Activated T-helper 17 cell treated with anti-CD3 and anti-CD28 coated beads, Interleukin-2, amount 50 U/mL, for 72 hours (primary cell): ENCODE results near the gene C8A. TPM values are rescaled to one million over a fixed set of nuclear protein-coding genes. Genes with fewer than 3 reads are reported as not detected.

Experiments used
- ATAC-seq: fragments of 150-1000 bp; cut with Tn5 transposase; replicated peaks from 2 replicates; pipeline ENCODE4 v1.10.0; 2021; ENCODE audit warnings: mild to moderate bottlenecking, moderate library complexity
- H3K27ac Mint-ChIP-seq: one replicate; pipeline ENCODE4 v1.8.0; 2022; ENCODE audit warnings: mixed read lengths
- H3K27me3 Mint-ChIP-seq: one replicate; pipeline ENCODE4 v1.8.0; 2022; ENCODE audit warnings: mixed read lengths
- H3K36me3 Mint-ChIP-seq: one replicate; pipeline ENCODE4 v1.8.0; 2022; ENCODE audit warnings: low read depth, mild to moderate bottlenecking, mixed read lengths
- H3K4me1 Mint-ChIP-seq: one replicate; pipeline ENCODE4 v1.8.0; 2022; ENCODE audit warnings: mixed read lengths
- H3K4me3 Mint-ChIP-seq: one replicate; pipeline ENCODE4 v1.8.0; 2022; ENCODE audit warnings: mild to moderate bottlenecking, mixed read lengths
- H3K9me3 Mint-ChIP-seq: one replicate; pipeline ENCODE4 v1.8.0; 2022; ENCODE audit warnings: mixed read lengths
- total RNA-seq, 2 donors: library from RNA; stranded (reverse); gene quantifications; one replicate each; pipeline ENCODE4 v1.2.3, GENCODE V29; 2022

Gene C8A
- total RNA-seq, 2 donors from 2014 or later, result not detected

DNA sequence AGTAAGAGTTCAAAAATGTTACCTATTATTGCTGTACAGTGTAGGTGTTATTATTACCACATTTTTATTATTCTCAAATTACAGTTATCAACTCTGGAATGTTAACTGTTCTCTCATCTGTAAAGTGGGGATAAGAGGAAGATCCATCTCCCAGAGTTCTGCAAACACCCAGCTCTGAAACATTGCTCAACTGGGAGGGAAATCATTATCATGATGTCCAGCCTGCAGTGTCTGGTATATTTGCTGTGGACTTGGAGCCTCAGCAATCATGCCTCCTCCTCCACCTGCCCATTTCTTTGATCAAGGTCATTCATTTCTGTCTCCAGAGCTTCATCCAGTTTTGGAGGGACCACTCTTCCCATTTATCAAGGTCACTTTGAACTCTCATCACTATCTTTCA, 39.4 kb downstream of the C8A start:
- H3K9me3 Mint-ChIP-seq, result no peaks in the 10 kb centered on the region
- H3K4me3 Mint-ChIP-seq, result no peak overlapping the region
- no peaks in the 10 kb centered on the region for H3K4me1 Mint-ChIP-seq
- no peak for ATAC-seq
- H3K27ac Mint-ChIP-seq, result no peak overlapping the region
- H3K36me3 Mint-ChIP-seq, result no peaks in the 10 kb centered on the region
- H3K27me3 Mint-ChIP-seq, result peaks cover 5% of the 10 kb centered on the region

GRCh38 chr1:56897150-56898004, 42.8 kb downstream of the C8A start:
- no peak for ATAC-seq
- H3K4me3 Mint-ChIP-seq, result no peak overlapping the region
- H3K36me3 Mint-ChIP-seq, result no peaks in the 10 kb centered on the region
- H3K9me3 Mint-ChIP-seq, result no peaks in the 10 kb centered on the region
- H3K4me1 Mint-ChIP-seq, result no peaks in the 10 kb centered on the region
- H3K27me3 Mint-ChIP-seq, result peaks cover 17% of the 10 kb centered on the region
- no peak overlapping the region for H3K27ac Mint-ChIP-seq

- H3K4me3 Mint-ChIP-seq, result no peak overlapping the region
- no peaks in the 10 kb centered on the region for H3K4me1 Mint-ChIP-seq
- ATAC-seq, result no peak
- no peak overlapping the region for H3K27ac Mint-ChIP-seq
- H3K9me3 Mint-ChIP-seq, result no peaks in the 10 kb centered on the region
- H3K27me3 Mint-ChIP-seq, result peaks cover 18% of the 10 kb centered on the region
- H3K36me3 Mint-ChIP-seq, result no peaks in the 10 kb centered on the region
These were observed 43.4 kb downstream of the C8A start for GRCh38 chr1:56898005-56898373.

DNA sequence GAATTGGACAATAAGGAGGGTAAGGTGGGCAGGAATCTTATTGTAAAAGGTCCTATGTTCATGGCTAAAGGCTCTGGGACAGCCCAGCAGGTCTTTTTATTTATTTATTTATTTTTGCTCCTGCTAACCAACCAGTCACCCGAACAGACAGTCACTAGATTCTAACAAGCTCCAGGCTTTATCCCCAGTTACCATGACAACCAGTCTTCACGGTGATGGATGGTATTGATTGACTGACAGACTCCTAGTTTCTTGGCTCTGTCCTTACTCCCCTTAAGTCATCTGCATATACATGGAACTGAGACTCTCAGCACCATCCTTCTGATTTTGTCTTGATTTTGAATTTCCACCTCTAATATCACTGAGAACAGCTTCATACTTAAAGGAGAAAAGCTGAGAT, 44.3 kb downstream of the C8A start:
- Mint-ChIP-seq H3K9me3 (no peaks in the 10 kb centered on the region), H3K4me3 (no peak overlapping the region), H3K27me3 (peaks cover 20% of the 10 kb centered on the region), H3K27ac (no peak overlapping the region), H3K4me1 (no peaks in the 10 kb centered on the region), H3K36me3 (no peaks in the 10 kb centered on the region)
- no peak for ATAC-seq

DNA sequence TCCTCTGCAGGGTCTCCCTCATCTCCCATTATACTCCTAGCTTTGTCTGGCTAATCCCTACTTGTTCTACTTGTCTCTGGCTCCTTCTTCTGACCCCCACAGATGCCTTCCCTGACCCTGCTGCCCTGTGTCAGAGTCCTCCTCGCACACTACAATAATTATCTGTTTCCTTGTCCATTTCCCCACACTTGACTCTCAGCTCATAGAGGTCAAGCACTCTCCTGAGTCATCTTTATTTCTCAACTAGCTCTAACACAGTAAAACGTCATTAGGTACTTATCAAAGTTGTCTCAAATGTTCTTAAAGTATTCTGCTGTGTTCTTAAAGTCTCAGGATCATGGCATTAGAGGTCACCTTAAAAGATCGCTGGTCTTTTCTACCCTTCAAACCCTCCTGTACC, 47.1 kb downstream of the C8A start:
- no peak for ATAC-seq
- H3K27ac Mint-ChIP-seq, result no peak overlapping the region
- H3K4me1 Mint-ChIP-seq, result no peaks in the 10 kb centered on the region

DNA sequence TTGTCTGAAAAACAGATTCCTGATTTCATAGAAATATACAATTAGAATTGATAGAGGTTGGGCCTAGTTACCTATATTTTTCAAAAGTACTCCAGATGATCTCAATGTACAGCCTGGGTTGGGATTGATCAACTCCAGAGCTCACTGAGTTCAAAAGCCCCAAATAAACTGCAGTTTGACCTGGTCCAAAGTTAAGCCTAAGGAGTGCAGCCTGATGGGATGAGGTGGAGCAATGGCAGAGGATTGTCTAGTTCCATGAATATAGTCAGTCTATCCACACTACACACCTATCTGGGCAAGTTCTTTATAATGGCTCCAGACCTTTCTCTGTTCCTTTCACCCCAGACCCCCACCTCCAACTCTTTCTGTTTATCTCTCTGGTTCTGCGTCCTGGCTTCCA, 49.2 kb downstream of the C8A start:
- ATAC-seq, result no peak
- Mint-ChIP-seq H3K4me1 (no peaks in the 10 kb centered on the region), H3K27ac (no peak overlapping the region), H3K36me3 (no peaks in the 10 kb centered on the region), H3K9me3 (no peaks in the 10 kb centered on the region), H3K27me3 (peaks cover 29% of the 10 kb centered on the region), H3K4me3 (no peak overlapping the region)

More for the DNA sequence above, 47.1 kb downstream of the C8A start:
- no peaks in the 10 kb centered on the region for H3K36me3 Mint-ChIP-seq
- peaks cover 33% of the 10 kb centered on the region for H3K27me3 Mint-ChIP-seq
- H3K4me3 Mint-ChIP-seq, result no peak overlapping the region
- H3K9me3 Mint-ChIP-seq, result no peaks in the 10 kb centered on the region

- Mint-ChIP-seq H3K27me3 (peaks cover 26% of the 10 kb centered on the region), H3K27ac (no peak overlapping the region), H3K36me3 (no peaks in the 10 kb centered on the region), H3K4me3 (no peak overlapping the region), H3K9me3 (no peaks in the 10 kb centered on the region), H3K4me1 (no peaks in the 10 kb centered on the region)
- no peak for ATAC-seq
These were observed 50.2 kb downstream of the C8A start for GRCh38 chr1:56904663-56905397.

GRCh38 chr1:56905667-56906066, 51.1 kb downstream of the C8A start:
- no peaks in the 10 kb centered on the region for H3K36me3 Mint-ChIP-seq
- no peak overlapping the region for H3K4me3 Mint-ChIP-seq
- no peaks in the 10 kb centered on the region for H3K4me1 Mint-ChIP-seq
- no peak overlapping the region for H3K27ac Mint-ChIP-seq
- H3K9me3 Mint-ChIP-seq, result no peaks in the 10 kb centered on the region
- H3K27me3 Mint-ChIP-seq, result peaks cover 24% of the 10 kb centered on the region
- no peak for ATAC-seq

DNA sequence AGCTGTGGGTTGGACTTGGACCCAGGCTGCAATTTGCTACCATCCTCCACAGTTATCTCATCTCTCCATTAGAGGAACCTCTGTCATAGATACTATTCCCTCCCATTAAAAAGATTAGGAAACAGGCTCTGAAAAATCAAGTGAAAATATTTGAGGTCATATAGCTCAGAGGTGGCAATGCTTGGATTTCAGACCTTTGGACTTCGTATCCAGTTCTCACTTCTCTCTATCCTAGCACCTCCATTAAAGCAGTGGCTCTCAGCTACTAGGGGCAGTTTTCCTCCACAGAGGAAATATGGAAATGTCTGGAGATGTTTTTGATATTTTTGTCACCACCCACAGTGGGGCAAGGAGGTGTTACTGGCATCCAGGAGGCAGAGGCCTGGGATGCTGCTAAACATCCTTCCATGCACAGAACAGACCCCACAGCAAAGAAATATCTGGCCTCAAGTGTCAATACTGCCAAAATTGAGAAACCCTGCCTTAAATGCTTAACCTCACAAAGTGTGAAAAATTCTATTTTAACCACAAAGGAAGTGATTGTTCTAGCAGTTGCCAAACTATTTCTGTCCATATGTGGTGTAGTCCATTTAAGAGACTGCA, 54.1 kb downstream of the C8A start:
- Mint-ChIP-seq H3K4me1 (no peaks in the 10 kb centered on the region), H3K27ac (no peak overlapping the region), H3K27me3 (peaks cover 18% of the 10 kb centered on the region), H3K36me3 (no peaks in the 10 kb centered on the region), H3K4me3 (no peak overlapping the region), H3K9me3 (no peaks in the 10 kb centered on the region)
- no peak for ATAC-seq

DNA sequence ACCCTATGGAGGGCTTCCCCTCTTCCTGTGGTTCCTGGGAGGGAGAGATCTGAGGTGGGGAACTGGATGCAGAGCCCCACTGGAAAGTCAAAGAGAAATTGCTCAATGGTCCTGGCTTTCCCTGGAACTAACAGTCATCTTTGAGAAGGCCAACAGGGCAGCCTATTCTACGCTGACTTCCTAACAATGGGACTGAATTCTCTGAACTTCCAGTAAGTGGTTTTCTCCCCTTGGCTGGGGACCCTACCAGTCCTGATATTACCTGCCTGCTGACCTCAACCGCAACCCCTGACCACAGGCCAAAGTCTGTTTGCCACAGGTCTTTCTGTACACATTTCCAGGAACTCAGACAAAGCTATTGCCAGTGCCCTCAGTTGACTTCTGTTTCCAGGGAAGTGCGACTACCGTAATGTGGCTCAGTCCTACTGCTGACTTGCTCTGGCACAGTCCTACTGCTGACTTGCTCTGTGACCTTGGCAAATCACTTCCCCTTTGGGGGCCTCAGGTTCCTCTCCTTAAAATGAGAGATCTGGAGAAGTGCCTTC, 55.9 kb downstream of the C8A start:
- Mint-ChIP-seq H3K27ac (no peak overlapping the region), H3K4me3 (no peak overlapping the region), H3K36me3 (no peaks in the 10 kb centered on the region), H3K9me3 (no peaks in the 10 kb centered on the region), H3K4me1 (no peaks in the 10 kb centered on the region), H3K27me3 (peaks cover 18% of the 10 kb centered on the region)
- ATAC-seq, result no peak

GRCh38 chr1:56911098-56911938, 56.7 kb downstream of the C8A start:
- no peak overlapping the region for H3K4me3 Mint-ChIP-seq
- H3K36me3 Mint-ChIP-seq, result no peaks in the 10 kb centered on the region
- no peaks in the 10 kb centered on the region for H3K4me1 Mint-ChIP-seq
- H3K9me3 Mint-ChIP-seq, result no peaks in the 10 kb centered on the region
- ATAC-seq, result no peak
- H3K27me3 Mint-ChIP-seq, result peaks cover 16% of the 10 kb centered on the region
- H3K27ac Mint-ChIP-seq, result no peak overlapping the region

DNA sequence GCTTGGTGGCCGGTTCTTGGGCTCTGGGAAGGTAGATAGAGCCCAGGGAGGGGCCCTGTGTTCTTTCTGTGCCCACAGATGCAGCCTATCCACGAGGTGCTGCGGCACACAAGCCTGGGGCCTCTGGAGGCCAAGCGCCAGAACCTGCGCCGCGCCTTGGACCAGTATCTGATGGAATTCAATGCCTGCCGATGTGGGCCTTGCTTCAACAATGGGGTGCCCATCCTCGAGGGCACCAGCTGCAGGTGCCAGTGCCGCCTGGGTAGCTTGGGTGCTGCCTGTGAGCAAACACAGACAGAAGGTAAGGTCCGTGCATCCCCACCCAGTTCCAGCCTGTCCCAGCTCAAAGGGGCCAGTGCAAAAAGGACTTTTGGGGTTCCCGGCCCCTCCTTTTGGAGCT, 57.7 kb downstream of the C8A start:
- H3K4me3 Mint-ChIP-seq, result no peak overlapping the region
- H3K27me3 Mint-ChIP-seq, result peaks cover 16% of the 10 kb centered on the region
- ATAC-seq, result no peak

DNA sequence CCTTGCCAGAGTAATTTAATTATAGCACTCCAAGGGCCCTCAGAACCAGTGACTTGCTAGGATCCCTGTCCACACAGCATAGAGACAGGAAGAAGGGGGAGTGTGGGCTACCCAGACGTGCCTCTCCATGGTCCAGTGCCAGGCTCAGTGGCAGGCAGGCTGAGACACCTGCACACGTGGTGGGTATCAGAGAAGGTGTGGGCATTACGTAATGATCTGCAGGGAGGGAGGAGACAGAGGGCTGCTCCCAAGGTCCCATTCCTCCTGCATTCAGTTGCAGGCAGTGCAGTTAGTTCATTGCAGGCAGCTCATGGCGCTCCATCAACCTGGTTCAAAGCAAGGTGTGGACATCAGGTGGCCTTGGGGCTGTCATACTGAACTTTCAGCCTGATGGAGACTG, 61.4 kb downstream of the C8A start:
- no peaks in the 10 kb centered on the region for H3K36me3 Mint-ChIP-seq
- ATAC-seq, result no peak
- H3K27ac Mint-ChIP-seq, result no peak overlapping the region
- H3K4me3 Mint-ChIP-seq, result no peak overlapping the region
- H3K27me3 Mint-ChIP-seq, result peaks cover 16% of the 10 kb centered on the region
- no peaks in the 10 kb centered on the region for H3K4me1 Mint-ChIP-seq
- H3K9me3 Mint-ChIP-seq, result no peaks in the 10 kb centered on the region

More for the DNA sequence above, 57.7 kb downstream of the C8A start:
- Mint-ChIP-seq H3K4me1 (no peaks in the 10 kb centered on the region), H3K36me3 (no peaks in the 10 kb centered on the region), H3K9me3 (no peaks in the 10 kb centered on the region), H3K27ac (no peak overlapping the region)

- no peaks in the 10 kb centered on the region for H3K9me3 Mint-ChIP-seq
- no peak overlapping the region for H3K4me3 Mint-ChIP-seq
- no peaks in the 10 kb centered on the region for H3K4me1 Mint-ChIP-seq
- H3K36me3 Mint-ChIP-seq, result no peaks in the 10 kb centered on the region
- ATAC-seq, result no peak
- H3K27ac Mint-ChIP-seq, result no peak overlapping the region
- peaks cover 16% of the 10 kb centered on the region for H3K27me3 Mint-ChIP-seq
These were observed 62.0 kb downstream of the C8A start for GRCh38 chr1:56916630-56917029.
